ENCODE measurements around the gene TMEM229B.

GRCh38 chr14:67513631-67514108 is 25.1 kb upstream of the TMEM229B start:
- no peak for TF ChIP-seq CTCF (IDR thresholded peaks at IDR 0.05)
- no peak for TF ChIP-seq RAD21 (conservative IDR thresholded peaks at IDR 0.05 in 1 of 2, IDR thresholded peaks at IDR 0.05 in 1 of 2)
- TF ChIP-seq USF2 (IDR thresholded peaks at IDR 0.05) = no peak
- TF ChIP-seq HMGXB4 (CRISPR knock-in tag; IDR thresholded peaks at IDR 0.05; ENCODE audit: borderline replicate concordance) = no peak
- TF ChIP-seq POLR2A (IDR thresholded peaks at IDR 0.05; ENCODE audit: low read length) = no peak
- no peak for TF ChIP-seq PBX3 (IDR thresholded peaks at IDR 0.05)
- no peak for TF ChIP-seq BHLHE40 (IDR thresholded peaks at IDR 0.05; ENCODE audit: low read depth, low read length)
- no peak for TF ChIP-seq EP300 (IDR thresholded peaks at IDR 0.05)
- TF ChIP-seq E2F6 (IDR thresholded peaks at IDR 0.05; ENCODE audit: borderline replicate concordance, low read depth) = no peak
- no peak for TF ChIP-seq SREBF2 (IDR thresholded peaks at IDR 0.05)
- TF ChIP-seq JUN (IDR thresholded peaks at IDR 0.05) = no peak
- no peak for TF ChIP-seq EHMT2 (IDR thresholded peaks at IDR 0.05; ENCODE audit: low read depth)
- no peak for TF ChIP-seq RCOR1 (IDR thresholded peaks at IDR 0.05; ENCODE audit: low read depth, low read length)

All from A549 (cell line).